NCI-H1105 (cell line): ENCODE measurements around the gene OVCA2.

Source experiments
- DNase-seq: peaks from one replicate; lab custom pipeline; 2025; lab: John Stamatoyannopoulos, UW

The OVCA2 gene

DNA sequence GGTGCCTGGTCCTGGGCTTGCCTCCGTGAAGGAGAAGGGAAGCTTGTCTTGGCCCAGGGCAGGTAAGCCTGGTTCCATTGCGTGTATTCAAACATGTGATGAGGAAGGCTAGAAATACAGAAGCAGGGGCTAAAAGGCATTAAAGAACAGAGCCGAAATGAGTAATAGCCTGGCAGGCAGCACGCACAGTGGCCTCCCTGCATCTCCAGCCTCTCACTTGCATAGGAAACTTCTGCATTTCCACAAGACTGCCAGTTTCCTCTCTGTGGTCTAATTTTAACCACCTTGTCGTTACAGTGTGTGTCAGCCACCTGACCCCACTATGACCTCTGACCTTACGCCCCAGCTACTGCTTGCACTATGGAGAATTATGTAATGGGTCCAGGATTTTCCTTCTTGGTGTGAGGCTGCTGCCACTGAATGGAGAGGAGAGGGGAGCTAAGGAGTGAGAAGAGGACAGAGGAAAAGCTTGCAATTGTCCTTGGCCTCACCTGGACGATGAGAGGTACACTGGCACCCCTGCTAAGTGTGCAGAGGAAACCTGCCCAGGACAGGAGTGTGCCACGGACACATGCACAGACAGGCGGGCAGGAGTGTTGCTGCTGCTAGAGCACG is 45.9 kb downstream of the OVCA2 start:
- DNase-seq = no peak

DNA sequence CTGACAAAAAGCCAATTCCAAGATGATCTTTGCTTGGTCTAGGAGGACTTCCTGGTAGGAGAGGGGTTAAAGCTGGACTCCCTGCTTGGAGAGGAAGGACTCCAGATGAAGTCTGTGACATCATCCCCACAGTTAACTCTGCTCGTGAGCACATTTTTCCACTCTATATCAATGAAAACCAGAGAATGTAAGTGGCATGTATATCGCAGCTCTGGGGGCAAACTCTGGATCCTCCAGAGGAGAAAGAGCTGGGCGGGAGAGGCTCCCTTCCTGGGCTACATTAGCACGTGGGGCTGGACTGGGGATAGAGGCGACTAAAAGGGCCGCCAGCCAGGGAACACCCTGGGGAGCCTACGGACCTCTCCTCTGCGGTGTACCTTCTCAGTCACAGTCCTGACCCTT is 47.2 kb downstream of the OVCA2 start:
- no peak for DNase-seq

DNA sequence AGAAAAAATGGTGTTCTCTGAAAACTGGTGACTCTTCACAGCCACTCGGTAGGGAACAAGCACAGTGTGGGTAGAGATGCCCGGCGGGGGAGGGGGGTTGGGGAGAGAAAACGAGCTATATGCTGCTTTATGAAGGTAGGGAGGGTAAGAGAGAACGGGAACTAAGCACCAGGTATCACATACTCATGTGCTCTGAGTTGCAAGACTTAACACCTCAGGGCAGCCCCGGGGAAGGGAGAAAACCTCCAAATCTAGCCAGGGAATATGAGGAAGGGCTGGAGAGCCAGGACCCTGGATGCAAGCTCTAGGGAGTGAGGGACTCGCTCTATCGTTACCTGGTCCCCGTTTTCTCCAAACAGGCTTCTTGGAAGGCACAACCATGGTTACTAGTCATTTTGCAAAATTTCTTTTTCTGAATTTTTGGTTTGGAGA is 48.4 kb downstream of the OVCA2 start:
- no peak for DNase-seq

DNA sequence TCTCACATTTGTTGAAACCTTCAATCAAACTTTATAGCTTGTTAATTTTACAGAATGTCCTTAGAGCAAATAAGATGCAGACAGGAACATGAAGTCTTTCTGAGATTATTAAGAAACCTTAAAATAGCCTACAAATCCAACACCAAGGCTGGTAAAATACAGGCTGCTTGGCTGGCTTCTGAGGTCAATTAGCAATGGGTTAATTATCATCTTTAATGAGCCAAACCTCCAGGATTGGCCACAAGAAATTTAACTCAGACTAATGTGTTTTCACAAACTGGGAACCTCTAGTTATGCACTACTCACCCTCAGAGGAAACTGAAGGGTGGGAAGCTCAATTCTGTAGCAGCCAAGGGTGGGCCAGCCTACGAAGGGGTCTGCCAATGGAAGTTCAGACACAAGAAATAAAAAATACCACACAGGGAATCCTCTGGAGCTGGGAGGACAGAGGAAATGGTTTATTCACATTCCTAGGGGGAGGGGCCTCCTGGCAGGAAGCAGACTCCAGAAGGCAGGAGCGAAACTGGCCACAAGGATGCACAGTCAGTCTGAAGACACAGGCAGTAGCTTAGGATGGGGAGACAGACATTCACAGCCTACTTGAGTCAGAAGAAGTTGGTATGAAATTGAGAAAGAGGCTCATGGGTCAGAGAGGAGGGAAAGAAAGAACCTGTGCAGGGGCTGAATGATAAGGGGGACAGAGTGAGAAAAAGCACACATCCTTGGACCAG is 49.1 kb downstream of the OVCA2 start:
- no peak for DNase-seq

DNA sequence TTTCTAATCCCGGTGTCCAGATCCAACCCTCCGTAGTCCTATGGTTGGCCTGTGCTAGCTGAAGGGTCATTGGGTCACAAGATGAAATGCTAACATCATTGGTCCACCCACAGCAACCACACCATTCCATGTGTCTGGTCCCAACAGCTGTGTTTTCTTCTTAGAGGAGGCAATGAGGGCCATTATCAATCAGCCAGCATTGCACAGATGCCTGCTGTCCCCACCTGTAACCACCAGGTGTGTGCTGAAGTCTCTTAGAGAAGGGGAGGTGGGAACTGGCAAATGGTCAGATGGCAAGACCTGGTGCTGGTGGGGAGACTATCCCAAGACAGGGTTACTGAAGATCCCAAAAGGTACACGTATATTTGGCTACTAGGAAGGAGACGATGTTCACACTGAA is 50.4 kb downstream of the OVCA2 start:
- DNase-seq = no peak
